Tibial nerve (tissue), 4 donors: Measurements from ENCODE around the gene FGD1. TPM values are rescaled to one million over a fixed set of nuclear protein-coding genes. Genes with fewer than 3 reads are reported as not detected.

Experiments
- DNase-seq, 2 donors: peaks; one replicate each; pipeline ENCODE4 v3.0.0-alpha.2; 2019; ENCODE audit warnings: low spot score in 2 of 2
- H3K27ac ChIP-seq, 4 donors: fragments of 200-600 bp; sonication (generic) in 3 of 4; one replicate each; pipeline ENCODE4 v1.5.1; 2017 to 2019; ENCODE audit warnings: mild to moderate bottlenecking in 1 of 4
- H3K27me3 ChIP-seq, 2 donors: fragments of 200-600 bp; sonication (generic) in 1 of 2; one replicate each; pipeline versions ENCODE4 v1.5.1 to v1.6.0; 2017 to 2019
- H3K36me3 ChIP-seq, 3 donors: fragments of 200-600 bp; sonication (generic); one replicate each; pipeline ENCODE4 v1.5.1; 2018 to 2019
- H3K4me1 ChIP-seq, 4 donors: fragments of 200-600 bp; sonication (generic) in 3 of 4; one replicate each; pipeline ENCODE4 v1.5.1; 2017 to 2019
- H3K4me3 ChIP-seq, 4 donors: fragments of 200-600 bp; sonication (generic) in 3 of 4; one replicate each; pipeline ENCODE4 v1.5.1; 2017 to 2019; ENCODE audit warnings: mild to moderate bottlenecking in 1 of 4, moderate library complexity in 1 of 4
- H3K9me3 ChIP-seq, 4 donors: fragments of 200-600 bp; sonication (generic) in 3 of 4; one replicate each; pipeline ENCODE4 v1.5.1; 2017 to 2019
- EP300 ChIP-seq, 2 donors: sonication (generic); formaldehyde crosslinking; IDR thresholded peaks; one replicate each; pipeline ENCODE4 v1.6.1; 2017; ENCODE audit warnings: antibody characterized with exemption in 2 of 2, mild to moderate bottlenecking in 1 of 2
- POLR2A ChIP-seq, 2 donors: fragments of 450-650 bp; IDR thresholded peaks; one replicate each; pipeline ENCODE4 v1.6.1; 2017; ENCODE audit warnings: antibody characterized with exemption in 2 of 2, mild to moderate bottlenecking in 2 of 2, moderate library complexity in 2 of 2
- WGBS, 2 donors: methylation state at CpG; one replicate each; pipeline ENCODE4 v1.1.5; 2018; 5-methylcytosine and 5-hydroxymethylcytosine counted together
- total RNA-seq, 4 donors: library from RNA; depleted of rRNA; stranded (reverse); fragments of >200 nt; gene quantifications; one replicate each; pipeline ENCODE4 v1.1.0, GENCODE V29; 2016
- TF ChIP-seq, protein P1 (sequence below), 5 experiments: fragments of 200-600 bp in 3 of 5; fragments of 450-650 bp in 2 of 5; sonication (generic) in 3 of 5; IDR thresholded peaks; one replicate each; pipeline ENCODE4 v1.5.1; 2016 to 2019; ENCODE audit warnings: antibody characterized with exemption in 5 of 5, mild to moderate bottlenecking in 3 of 5, moderate library complexity in 2 of 5

The FGD1 gene
- total RNA-seq, 4 donors from 2014 or later: 4.2 to 9.3 (median 5.4) TPM

DNA sequence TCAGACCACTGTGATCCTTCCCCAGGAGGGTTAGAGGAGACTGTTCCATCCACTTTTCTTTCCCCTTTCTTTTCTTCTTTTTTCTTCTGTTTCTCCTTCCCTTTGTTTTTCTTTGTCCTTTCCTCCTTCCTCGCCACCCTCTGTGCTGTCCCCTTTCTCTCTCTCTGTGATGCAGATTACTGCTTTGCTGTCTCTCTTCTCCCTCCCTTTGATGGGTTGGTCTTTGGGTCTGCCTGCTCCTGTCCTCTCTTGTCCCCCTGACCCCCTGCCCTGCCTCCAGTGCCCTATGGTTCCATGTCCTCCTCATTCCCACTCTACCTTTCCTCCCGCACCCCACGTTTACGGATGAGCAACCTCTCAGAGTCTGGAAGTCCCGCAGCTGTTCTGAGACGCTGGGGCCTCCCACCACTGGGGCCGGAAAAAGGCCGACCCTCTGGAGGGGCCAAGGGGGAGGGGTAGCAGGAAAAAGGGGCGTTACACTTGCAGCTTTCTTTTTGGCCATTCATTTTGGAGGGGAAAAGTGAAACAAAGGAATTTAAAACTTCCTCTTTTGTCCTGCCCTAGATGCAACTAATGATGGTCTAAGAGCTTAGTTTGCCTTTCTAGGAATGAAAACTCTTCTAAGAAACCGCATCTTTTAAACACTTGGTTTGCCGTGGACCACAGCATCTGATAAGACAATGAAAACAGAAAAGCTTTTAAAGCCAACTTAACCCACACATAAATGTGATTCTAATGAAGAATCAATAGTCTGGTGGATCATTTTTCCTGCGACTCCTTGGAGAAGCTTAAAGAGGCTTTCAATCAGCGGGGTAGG is 80.3 kb downstream of the FGD1 start:
- Histone ChIP-seq H3K9me3 (no peaks in the 10 kb centered on the region), H3K4me3 (no peak overlapping the region), H3K36me3 (no peaks in the 10 kb centered on the region), H3K4me1 (no peaks in the 10 kb centered on the region), H3K27ac (no peak overlapping the region), H3K27me3 (no peaks in the 10 kb centered on the region)
- 17 to 46% methylated on average over 13 of the region's 13 CpGs for WGBS, 2 donors
- DNase-seq: no peak
- TF ChIP-seq EP300 (IDR thresholded peaks at IDR 0.05): no peak
- TF ChIP-seq POLR2A (IDR thresholded peaks at IDR 0.05): no peak
- TF ChIP-seq, protein P1, sequence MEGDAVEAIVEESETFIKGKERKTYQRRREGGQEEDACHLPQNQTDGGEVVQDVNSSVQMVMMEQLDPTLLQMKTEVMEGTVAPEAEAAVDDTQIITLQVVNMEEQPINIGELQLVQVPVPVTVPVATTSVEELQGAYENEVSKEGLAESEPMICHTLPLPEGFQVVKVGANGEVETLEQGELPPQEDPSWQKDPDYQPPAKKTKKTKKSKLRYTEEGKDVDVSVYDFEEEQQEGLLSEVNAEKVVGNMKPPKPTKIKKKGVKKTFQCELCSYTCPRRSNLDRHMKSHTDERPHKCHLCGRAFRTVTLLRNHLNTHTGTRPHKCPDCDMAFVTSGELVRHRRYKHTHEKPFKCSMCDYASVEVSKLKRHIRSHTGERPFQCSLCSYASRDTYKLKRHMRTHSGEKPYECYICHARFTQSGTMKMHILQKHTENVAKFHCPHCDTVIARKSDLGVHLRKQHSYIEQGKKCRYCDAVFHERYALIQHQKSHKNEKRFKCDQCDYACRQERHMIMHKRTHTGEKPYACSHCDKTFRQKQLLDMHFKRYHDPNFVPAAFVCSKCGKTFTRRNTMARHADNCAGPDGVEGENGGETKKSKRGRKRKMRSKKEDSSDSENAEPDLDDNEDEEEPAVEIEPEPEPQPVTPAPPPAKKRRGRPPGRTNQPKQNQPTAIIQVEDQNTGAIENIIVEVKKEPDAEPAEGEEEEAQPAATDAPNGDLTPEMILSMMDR (IDR thresholded peaks at IDR 0.05): no peak

DNA sequence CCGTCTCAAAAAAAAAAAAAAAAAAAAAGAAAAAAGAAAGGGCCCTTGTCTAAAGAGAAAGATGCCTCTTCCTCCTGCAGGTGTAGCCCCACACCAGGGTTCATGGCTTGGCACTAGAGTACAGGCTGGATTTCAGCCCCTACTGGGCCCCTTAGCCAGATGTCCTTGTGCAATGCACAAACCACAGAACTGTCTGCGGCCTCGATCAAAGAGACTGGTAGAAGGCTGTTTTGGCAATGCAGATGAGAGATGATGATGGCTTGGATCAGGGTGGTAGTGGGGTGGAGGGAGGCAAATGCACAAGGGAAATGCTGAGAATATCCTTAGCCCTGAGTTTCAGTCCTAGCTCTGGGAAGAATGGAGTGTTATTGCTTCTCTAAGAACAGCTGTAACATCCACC is 82.3 kb downstream of the FGD1 start:
- H3K4me3 ChIP-seq: no peak overlapping the region
- TF ChIP-seq POLR2A (IDR thresholded peaks at IDR 0.05) (no peak), EP300 (IDR thresholded peaks at IDR 0.05) (no peak)
- TF ChIP-seq, protein P1 (IDR thresholded peaks at IDR 0.05): no peak
- H3K27me3 ChIP-seq: no peaks in the 10 kb centered on the region
- DNase-seq: no peak
- WGBS, 2 donors: 75 to 83% methylated on average over 3 of the region's 3 CpGs
- no peaks in the 10 kb centered on the region for H3K9me3 ChIP-seq
- no peaks in the 10 kb centered on the region for H3K4me1 ChIP-seq
- H3K36me3 ChIP-seq: no peaks in the 10 kb centered on the region
- no peak overlapping the region for H3K27ac ChIP-seq

DNA sequence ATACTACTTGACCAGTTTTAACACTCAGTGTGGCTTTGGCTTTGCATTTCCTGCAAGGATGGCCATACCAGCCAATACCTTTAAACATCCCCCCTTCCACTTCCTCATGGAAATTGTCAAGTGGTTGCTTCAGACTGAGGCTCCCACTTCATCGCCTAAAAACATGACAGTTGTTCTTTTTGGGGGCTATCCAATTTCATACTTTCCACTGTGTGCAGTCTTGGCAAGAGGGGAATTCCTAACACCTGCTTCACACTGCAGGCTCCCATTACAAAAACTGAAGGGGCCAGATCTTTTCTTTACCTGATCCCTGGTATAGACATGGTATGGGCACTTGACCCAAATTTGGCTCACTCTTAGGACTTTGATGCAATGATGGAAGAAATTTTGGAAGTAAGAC is 84.3 kb downstream of the FGD1 start:
- Histone ChIP-seq H3K9me3 (no peaks in the 10 kb centered on the region), H3K27ac (no peak overlapping the region), H3K4me3 (no peak overlapping the region), H3K27me3 (no peaks in the 10 kb centered on the region), H3K36me3 (no peaks in the 10 kb centered on the region), H3K4me1 (no peaks in the 10 kb centered on the region)
- 71 to 75% methylated on average over 1 of the region's 1 CpG for WGBS, 2 donors
- TF ChIP-seq, protein P1 (IDR thresholded peaks at IDR 0.05): no peak
- TF ChIP-seq POLR2A (IDR thresholded peaks at IDR 0.05) (no peak), EP300 (IDR thresholded peaks at IDR 0.05) (no peak)
- no peak for DNase-seq

DNA sequence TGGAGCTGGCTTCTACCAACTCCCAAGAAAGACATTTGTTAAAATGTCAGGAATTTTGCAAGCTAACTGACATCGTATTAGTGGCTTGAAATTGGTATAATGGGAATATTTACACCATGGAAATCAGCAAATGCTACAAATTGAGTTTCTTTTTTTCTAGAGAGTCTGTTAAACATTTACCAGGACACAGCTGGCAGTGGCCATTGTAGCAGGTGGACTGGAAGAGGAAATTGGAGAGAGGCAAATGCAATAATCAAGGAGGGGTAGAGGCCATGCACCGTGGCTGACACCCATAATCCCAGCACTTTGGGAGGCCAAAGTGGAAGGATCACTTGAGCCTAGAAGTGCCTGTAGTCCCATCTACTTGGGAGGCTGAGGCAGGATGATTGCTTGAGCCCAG is 88.8 kb downstream of the FGD1 start:
- DNase-seq: no peak
- Histone ChIP-seq H3K4me3 (no peak overlapping the region), H3K27me3 (no peaks in the 10 kb centered on the region), H3K27ac (no peak overlapping the region), H3K4me1 (no peaks in the 10 kb centered on the region), H3K36me3 (no peaks in the 10 kb centered on the region), H3K9me3 (no peaks in the 10 kb centered on the region)
- TF ChIP-seq EP300 (IDR thresholded peaks at IDR 0.05) (no peak), POLR2A (IDR thresholded peaks at IDR 0.05) (no peak)
- TF ChIP-seq, protein P1 (IDR thresholded peaks at IDR 0.05): no peak
- 26 to 40% methylated on average over 2 of the region's 2 CpGs for WGBS, 2 donors

DNA sequence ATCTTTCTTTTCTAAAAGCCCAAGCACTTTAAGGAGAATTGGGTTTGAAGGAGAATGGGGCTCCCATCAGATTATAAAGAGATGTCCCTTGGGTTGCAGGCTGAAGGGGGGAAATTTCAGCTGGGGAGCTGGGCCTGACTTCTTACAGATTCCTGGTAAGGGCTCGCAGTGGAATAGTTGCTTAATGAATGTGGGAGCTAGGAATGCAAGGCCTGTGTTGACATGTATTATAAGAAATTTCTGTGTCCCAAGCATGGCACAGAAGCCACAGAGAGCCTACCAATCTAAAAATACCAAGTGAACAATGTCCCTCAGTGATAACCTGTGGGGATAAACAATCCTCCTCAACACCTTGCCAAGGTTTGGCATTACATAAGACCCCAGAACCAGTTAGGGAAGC is 98.9 kb downstream of the FGD1 start:
- no peaks in the 10 kb centered on the region for H3K9me3 ChIP-seq
- no peak overlapping the region for H3K4me3 ChIP-seq
- H3K36me3 ChIP-seq: no peaks in the 10 kb centered on the region
- TF ChIP-seq POLR2A (IDR thresholded peaks at IDR 0.05) (no peak), EP300 (IDR thresholded peaks at IDR 0.05) (no peak)
- TF ChIP-seq, protein P1 (IDR thresholded peaks at IDR 0.05): no peak
- no peak overlapping the region for H3K27ac ChIP-seq
- DNase-seq: no peak
- 58 to 64% methylated on average over 1 of the region's 1 CpG for WGBS, 2 donors
- H3K4me1 ChIP-seq: no peaks in the 10 kb centered on the region
- H3K27me3 ChIP-seq: no peaks in the 10 kb centered on the region
